ENCODE measurements around the gene ZNF804A. TPM values are rescaled to one million over a fixed set of nuclear protein-coding genes. Genes with fewer than 3 reads are reported as not detected.

ZNF804A gene
- polyA plus RNA-seq, 1 donor: 6.4 TPM

- no peak overlapping the region for H3K4me3 ChIP-seq (ENCODE audit: low read length)
- 83% methylated on average over 1 of the region's 1 CpG for WGBS (ENCODE audit: insufficient coverage, low lambda C conversion rate)
- H3K4me1 ChIP-seq (ENCODE audit: control insufficient read depth, insufficient read depth, low read length): no peaks in the 10 kb centered on the region
- H3K27me3 ChIP-seq (ENCODE audit: control insufficient read depth, insufficient read depth, low read length): no peaks in the 10 kb centered on the region
- H3K36me3 ChIP-seq (ENCODE audit: control insufficient read depth, insufficient read depth, low read length): no peaks in the 10 kb centered on the region
- H3K9me3 ChIP-seq (ENCODE audit: control insufficient read depth, low read depth, low read length): no peaks in the 10 kb centered on the region
- DNase-seq: no peak
- H3K27ac ChIP-seq (ENCODE audit: low read length): no peak overlapping the region
Measured at GRCh38 chr2:184908966-184909365, 310.6 kb downstream of the ZNF804A start.

GRCh38 chr2:184920451-184920965, 322.2 kb downstream of the ZNF804A start:
- H3K4me1 ChIP-seq (ENCODE audit: control insufficient read depth, insufficient read depth, low read length): no peaks in the 10 kb centered on the region
- no CpG with 5 or more reads among the region's 3 CpGs for WGBS (ENCODE audit: insufficient coverage, low lambda C conversion rate)
- no peak for DNase-seq

GRCh38 chr2:184921676-184922075, 323.3 kb downstream of the ZNF804A start:
- Histone ChIP-seq H3K9me3 (ENCODE audit: control insufficient read depth, low read depth, low read length) (peaks cover 13% of the 10 kb centered on the region), H3K4me1 (ENCODE audit: control insufficient read depth, insufficient read depth, low read length) (no peaks in the 10 kb centered on the region), H3K27ac (ENCODE audit: low read length) (no peak overlapping the region), H3K36me3 (ENCODE audit: control insufficient read depth, insufficient read depth, low read length) (no peaks in the 10 kb centered on the region), H3K4me3 (ENCODE audit: low read length) (no peak overlapping the region), H3K27me3 (ENCODE audit: control insufficient read depth, insufficient read depth, low read length) (no peaks in the 10 kb centered on the region)
- 40% methylated on average over 2 of the region's 2 CpGs for WGBS (ENCODE audit: insufficient coverage, low lambda C conversion rate)
- no peak for DNase-seq

More at GRCh38 chr2:184920451-184920965, 322.2 kb downstream of the ZNF804A start:
- Histone ChIP-seq H3K27ac (ENCODE audit: low read length) (no peak overlapping the region), H3K9me3 (ENCODE audit: control insufficient read depth, low read depth, low read length) (peaks cover 5% of the 10 kb centered on the region), H3K4me3 (ENCODE audit: low read length) (no peak overlapping the region), H3K27me3 (ENCODE audit: control insufficient read depth, insufficient read depth, low read length) (no peaks in the 10 kb centered on the region), H3K36me3 (ENCODE audit: control insufficient read depth, insufficient read depth, low read length) (no peaks in the 10 kb centered on the region)

- no CpG with 5 or more reads among the region's 1 CpG for WGBS (ENCODE audit: insufficient coverage, low lambda C conversion rate)
- no peaks in the 10 kb centered on the region for H3K4me1 ChIP-seq (ENCODE audit: control insufficient read depth, insufficient read depth, low read length)
- H3K27me3 ChIP-seq (ENCODE audit: control insufficient read depth, insufficient read depth, low read length): no peaks in the 10 kb centered on the region
Measured at GRCh38 chr2:184923751-184924150, 325.4 kb downstream of the ZNF804A start.

GRCh38 chr2:184927040-184927439, 328.7 kb downstream of the ZNF804A start:
- Histone ChIP-seq H3K36me3 (ENCODE audit: control insufficient read depth, insufficient read depth, low read length) (no peaks in the 10 kb centered on the region), H3K27me3 (ENCODE audit: control insufficient read depth, insufficient read depth, low read length) (no peaks in the 10 kb centered on the region), H3K9me3 (ENCODE audit: control insufficient read depth, low read depth, low read length) (peaks cover 13% of the 10 kb centered on the region), H3K4me1 (ENCODE audit: control insufficient read depth, insufficient read depth, low read length) (no peaks in the 10 kb centered on the region), H3K4me3 (ENCODE audit: low read length) (no peak overlapping the region), H3K27ac (ENCODE audit: low read length) (no peak overlapping the region)
- 56% methylated on average over 1 of the region's 2 CpGs for WGBS (ENCODE audit: insufficient coverage, low lambda C conversion rate)
- DNase-seq: no peak

More at GRCh38 chr2:184923751-184924150, 325.4 kb downstream of the ZNF804A start:
- Histone ChIP-seq H3K36me3 (ENCODE audit: control insufficient read depth, insufficient read depth, low read length) (no peaks in the 10 kb centered on the region), H3K9me3 (ENCODE audit: control insufficient read depth, low read depth, low read length) (peaks cover 13% of the 10 kb centered on the region), H3K27ac (ENCODE audit: low read length) (no peak overlapping the region), H3K4me3 (ENCODE audit: low read length) (no peak overlapping the region)
- no peak for DNase-seq

- no peak for DNase-seq
- no peak overlapping the region for H3K4me3 ChIP-seq (ENCODE audit: low read length)
- no peaks in the 10 kb centered on the region for H3K9me3 ChIP-seq (ENCODE audit: control insufficient read depth, low read depth, low read length)
- H3K27me3 ChIP-seq (ENCODE audit: control insufficient read depth, insufficient read depth, low read length): no peaks in the 10 kb centered on the region
- H3K27ac ChIP-seq (ENCODE audit: low read length): no peak overlapping the region
- no peaks in the 10 kb centered on the region for H3K36me3 ChIP-seq (ENCODE audit: control insufficient read depth, insufficient read depth, low read length)
- no peaks in the 10 kb centered on the region for H3K4me1 ChIP-seq (ENCODE audit: control insufficient read depth, insufficient read depth, low read length)
Measured at GRCh38 chr2:184936761-184937160, 338.4 kb downstream of the ZNF804A start.

- no peaks in the 10 kb centered on the region for H3K36me3 ChIP-seq (ENCODE audit: control insufficient read depth, insufficient read depth, low read length)
- 50% methylated on average over 1 of the region's 5 CpGs for WGBS (ENCODE audit: insufficient coverage, low lambda C conversion rate)
- no peak overlapping the region for H3K27ac ChIP-seq (ENCODE audit: low read length)
- H3K4me3 ChIP-seq (ENCODE audit: low read length): no peak overlapping the region
- DNase-seq: no peak
- no peaks in the 10 kb centered on the region for H3K9me3 ChIP-seq (ENCODE audit: control insufficient read depth, low read depth, low read length)
- no peaks in the 10 kb centered on the region for H3K27me3 ChIP-seq (ENCODE audit: control insufficient read depth, insufficient read depth, low read length)
- H3K4me1 ChIP-seq (ENCODE audit: control insufficient read depth, insufficient read depth, low read length): no peaks in the 10 kb centered on the region
Measured at GRCh38 chr2:184938221-184938985, 340.1 kb downstream of the ZNF804A start.

GRCh38 chr2:184945326-184945725, 347.0 kb downstream of the ZNF804A start:
- no peaks in the 10 kb centered on the region for H3K27me3 ChIP-seq (ENCODE audit: control insufficient read depth, insufficient read depth, low read length)
- H3K36me3 ChIP-seq (ENCODE audit: control insufficient read depth, insufficient read depth, low read length): no peaks in the 10 kb centered on the region
- no peaks in the 10 kb centered on the region for H3K9me3 ChIP-seq (ENCODE audit: control insufficient read depth, low read depth, low read length)
- no peaks in the 10 kb centered on the region for H3K4me1 ChIP-seq (ENCODE audit: control insufficient read depth, insufficient read depth, low read length)
- H3K27ac ChIP-seq (ENCODE audit: low read length): no peak overlapping the region
- WGBS (ENCODE audit: insufficient coverage, low lambda C conversion rate): 50% methylated on average over 1 of the region's 4 CpGs
- DNase-seq: no peak
- H3K4me3 ChIP-seq (ENCODE audit: low read length): no peak overlapping the region

GRCh38 chr2:184945824-184946223, 347.5 kb downstream of the ZNF804A start:
- Histone ChIP-seq H3K4me1 (ENCODE audit: control insufficient read depth, insufficient read depth, low read length) (no peaks in the 10 kb centered on the region), H3K36me3 (ENCODE audit: control insufficient read depth, insufficient read depth, low read length) (no peaks in the 10 kb centered on the region), H3K9me3 (ENCODE audit: control insufficient read depth, low read depth, low read length) (no peaks in the 10 kb centered on the region), H3K4me3 (ENCODE audit: low read length) (no peak overlapping the region), H3K27me3 (ENCODE audit: control insufficient read depth, insufficient read depth, low read length) (no peaks in the 10 kb centered on the region), H3K27ac (ENCODE audit: low read length) (no peak overlapping the region)
- no peak for DNase-seq

GRCh38 chr2:184956856-184957255, 358.5 kb downstream of the ZNF804A start:
- no peaks in the 10 kb centered on the region for H3K9me3 ChIP-seq (ENCODE audit: control insufficient read depth, low read depth, low read length)
- 100% methylated on average over 3 of the region's 3 CpGs for WGBS (ENCODE audit: insufficient coverage, low lambda C conversion rate)
- no peak for DNase-seq

GRCh38 chr2:184971546-184972068, 373.3 kb downstream of the ZNF804A start:
- no peak overlapping the region for H3K4me3 ChIP-seq (ENCODE audit: low read length)
- DNase-seq: no peak
- H3K4me1 ChIP-seq (ENCODE audit: control insufficient read depth, insufficient read depth, low read length): no peaks in the 10 kb centered on the region
- no peak overlapping the region for H3K27ac ChIP-seq (ENCODE audit: low read length)
- H3K27me3 ChIP-seq (ENCODE audit: control insufficient read depth, insufficient read depth, low read length): no peaks in the 10 kb centered on the region
- no peaks in the 10 kb centered on the region for H3K36me3 ChIP-seq (ENCODE audit: control insufficient read depth, insufficient read depth, low read length)
- no peaks in the 10 kb centered on the region for H3K9me3 ChIP-seq (ENCODE audit: control insufficient read depth, low read depth, low read length)
- 100% methylated on average over 1 of the region's 3 CpGs for WGBS (ENCODE audit: insufficient coverage, low lambda C conversion rate)

More at GRCh38 chr2:184956856-184957255, 358.5 kb downstream of the ZNF804A start:
- Histone ChIP-seq H3K36me3 (ENCODE audit: control insufficient read depth, insufficient read depth, low read length) (no peaks in the 10 kb centered on the region), H3K27ac (ENCODE audit: low read length) (no peak overlapping the region), H3K27me3 (ENCODE audit: control insufficient read depth, insufficient read depth, low read length) (no peaks in the 10 kb centered on the region), H3K4me1 (ENCODE audit: control insufficient read depth, insufficient read depth, low read length) (no peaks in the 10 kb centered on the region), H3K4me3 (ENCODE audit: low read length) (no peak overlapping the region)

Data from large intestine (tissue), 3 donors.